ENCODE results near the gene TM4SF4.

The TM4SF4 gene

DNA sequence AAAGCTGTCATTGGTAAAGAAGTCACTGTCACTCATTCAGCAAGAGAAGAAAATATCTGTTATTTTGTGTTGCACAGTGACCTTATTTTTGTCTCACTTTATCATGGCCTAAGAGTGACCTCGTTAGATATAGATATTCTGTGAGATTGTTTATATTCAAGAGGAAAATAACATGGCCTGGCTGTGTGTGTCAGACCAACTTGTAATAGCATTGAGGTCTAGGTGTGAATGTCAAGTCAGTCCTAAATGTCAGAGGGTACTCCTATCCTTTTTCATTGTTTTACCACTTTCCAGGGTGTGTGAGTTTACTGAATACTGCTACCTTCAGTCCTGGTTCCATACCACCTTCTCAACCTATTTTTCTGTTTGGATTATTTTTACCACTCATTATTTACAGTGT, 18.5 kb upstream of the TM4SF4 start:
- DNase-seq, result no peak

DNA sequence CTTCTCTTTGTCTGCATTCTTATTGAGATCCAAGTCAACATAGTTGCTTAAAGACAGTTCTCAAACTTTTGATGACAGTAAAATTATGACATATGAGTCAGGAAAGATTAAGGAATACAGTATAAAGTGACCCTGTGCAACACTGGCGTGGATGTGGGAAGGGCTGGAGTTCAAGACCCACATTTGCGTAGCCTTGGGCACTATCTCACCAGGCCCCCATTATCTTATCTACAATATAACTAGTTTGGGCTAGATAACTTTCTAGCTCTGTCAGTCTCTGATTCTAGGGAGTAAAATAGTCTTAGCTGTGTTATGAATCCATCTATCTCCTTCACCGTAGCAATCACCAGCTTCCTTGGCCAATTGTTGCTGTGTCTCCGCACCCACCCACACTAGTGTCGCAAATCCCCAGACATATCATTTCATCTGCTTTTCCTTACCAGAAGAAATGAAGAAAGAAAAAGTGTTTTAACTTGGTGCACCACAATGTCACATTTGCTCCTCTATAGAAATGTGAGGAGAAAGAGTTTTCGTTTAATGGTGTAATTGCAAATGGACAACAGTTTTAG, 14.9 kb upstream of the TM4SF4 start:
- DNase-seq, result no peak

DNA sequence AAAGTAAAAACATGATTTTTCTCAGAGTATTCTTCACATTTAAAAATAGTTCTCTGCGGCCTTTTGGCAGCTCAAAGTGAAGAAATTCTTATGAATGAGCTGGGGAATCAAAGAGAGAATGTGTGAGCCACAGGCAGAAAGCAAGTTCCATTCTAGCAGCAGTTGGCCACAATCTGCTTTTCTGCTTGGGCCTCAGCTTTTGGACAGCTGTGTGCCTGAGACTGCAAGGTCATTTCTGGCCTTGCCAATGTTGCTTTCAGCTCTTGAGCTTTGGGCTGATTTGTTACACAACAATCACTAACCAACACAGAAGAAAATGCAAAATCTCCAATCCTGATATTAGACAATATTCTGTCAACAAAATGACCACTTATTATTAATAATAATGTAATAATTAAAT, 14.4 kb upstream of the TM4SF4 start:
- no peak for DNase-seq

DNA sequence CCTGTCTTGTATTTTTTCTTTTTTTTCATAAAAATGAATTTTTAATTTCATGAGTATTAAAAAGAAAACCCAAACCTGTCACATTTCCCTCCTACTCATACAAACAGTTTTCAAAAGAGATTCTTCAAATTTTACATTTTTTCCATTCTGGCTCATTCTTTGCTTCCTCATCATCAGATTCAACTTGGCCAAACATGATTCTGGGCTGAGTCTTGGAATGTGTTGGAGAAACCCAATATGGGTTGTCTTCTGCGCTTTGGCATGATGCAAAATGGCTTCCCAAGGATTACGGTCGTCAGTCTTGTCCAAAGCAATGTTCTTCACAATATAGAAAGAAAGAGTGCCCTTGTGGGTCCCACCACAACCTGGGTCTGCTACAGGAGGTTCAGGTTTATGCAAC, 12.4 kb upstream of the TM4SF4 start:
- no peak for DNase-seq

DNA sequence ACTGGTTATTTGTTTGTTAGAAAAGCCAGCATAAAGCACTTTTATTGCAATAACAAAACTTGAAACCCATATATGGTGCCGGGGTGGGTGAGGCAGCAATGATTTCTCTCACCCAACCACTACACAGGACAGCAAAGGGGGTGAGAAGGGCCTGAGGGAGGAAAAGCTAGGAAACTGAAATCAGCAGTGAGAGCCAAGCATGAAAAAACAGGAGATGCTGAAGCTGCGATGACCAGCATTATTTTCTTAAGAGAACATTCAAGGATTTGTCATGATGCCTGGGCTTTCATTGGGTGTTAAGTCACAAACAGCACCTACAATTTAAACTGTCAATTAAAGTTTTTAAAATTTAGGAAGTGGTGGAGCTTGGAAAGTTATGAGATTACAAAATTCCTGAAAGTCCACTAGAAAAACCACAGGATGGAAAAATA, 11.9 kb upstream of the TM4SF4 start:
- DNase-seq, result no peak

DNA sequence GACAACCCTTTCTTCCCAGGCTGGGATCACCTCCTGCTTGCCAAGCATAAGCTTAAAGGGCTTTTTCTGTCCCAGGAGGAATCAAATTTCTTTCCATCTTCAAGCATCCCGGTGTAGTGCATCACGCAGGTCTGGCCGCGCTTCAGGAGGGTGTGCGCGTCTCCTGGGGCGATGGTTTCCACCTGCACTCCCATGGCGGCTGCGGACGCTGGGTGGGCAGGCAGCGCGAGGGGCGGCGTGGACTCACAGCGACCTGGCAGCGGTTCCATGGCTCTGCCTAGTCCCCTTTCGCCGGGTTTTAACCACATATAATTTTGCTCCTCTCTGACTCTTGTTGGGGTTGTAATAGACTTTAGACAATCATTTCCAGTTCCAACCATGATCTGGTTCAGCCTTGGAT, 10.6 kb upstream of the TM4SF4 start:
- no peak for DNase-seq

DNA sequence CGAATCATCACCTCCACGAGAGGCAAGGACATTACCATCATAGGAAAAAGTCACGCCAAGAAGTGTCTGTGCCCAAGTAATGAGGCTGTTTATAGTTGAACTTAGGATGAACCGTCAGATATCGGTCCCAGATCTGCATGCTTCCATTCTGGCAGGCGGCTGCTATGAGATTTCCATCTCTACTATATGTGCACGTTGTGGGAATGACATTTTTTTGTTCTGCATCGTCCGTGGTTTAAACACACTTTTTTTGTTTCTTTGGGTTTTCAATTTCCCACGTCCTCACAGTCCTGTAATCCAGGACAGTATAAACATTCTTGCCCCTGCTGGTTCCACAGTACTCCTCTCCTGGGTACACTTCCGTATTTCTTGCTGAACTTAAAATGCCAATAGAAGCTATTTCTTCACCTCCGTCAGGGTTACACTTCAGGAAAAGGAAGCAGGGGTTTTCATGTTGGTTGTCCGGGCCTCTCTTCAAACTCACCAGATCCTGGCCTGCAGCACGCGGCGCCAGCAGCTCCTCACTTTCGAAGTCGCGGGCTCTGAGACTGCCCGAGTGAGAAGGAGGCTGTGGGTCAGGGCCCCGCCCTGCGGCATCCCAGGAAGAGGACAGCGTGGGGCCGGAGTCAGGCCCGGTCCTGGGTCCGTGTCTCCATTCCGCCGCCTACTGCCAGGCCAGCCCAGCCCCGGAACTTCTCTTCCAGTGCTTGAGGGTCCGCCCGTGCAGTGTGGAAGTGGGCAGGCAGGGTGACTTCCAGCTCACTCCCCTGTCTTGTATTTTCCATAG, 9.8 kb upstream of the TM4SF4 start:
- DNase-seq, result no peak

DNA sequence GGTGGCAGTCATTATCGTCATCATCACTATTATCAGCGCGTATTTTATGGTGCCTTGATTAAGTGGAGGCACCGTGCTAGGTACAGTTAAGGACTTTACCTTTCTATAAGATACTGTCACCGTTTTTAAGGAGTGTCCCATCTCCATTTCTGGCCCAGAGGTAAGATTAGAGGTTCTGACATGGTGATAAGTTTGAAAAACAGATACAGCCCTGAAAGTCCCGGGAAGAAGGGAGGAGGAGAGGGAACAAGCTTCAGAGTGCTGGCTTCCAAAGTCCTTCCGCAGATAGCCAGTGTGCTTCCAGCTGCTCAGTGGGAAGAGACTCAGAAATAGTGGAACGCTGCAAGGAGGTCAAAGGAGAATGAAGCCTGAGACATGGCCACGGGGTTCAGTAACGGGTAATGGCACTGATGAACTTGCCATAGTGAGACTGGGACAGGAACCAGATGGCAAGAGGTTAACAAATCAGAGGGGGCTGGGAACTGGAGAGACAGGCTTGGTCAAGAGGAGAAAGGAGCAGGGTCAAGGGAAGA, 9.1 kb upstream of the TM4SF4 start:
- no peak for DNase-seq

DNA sequence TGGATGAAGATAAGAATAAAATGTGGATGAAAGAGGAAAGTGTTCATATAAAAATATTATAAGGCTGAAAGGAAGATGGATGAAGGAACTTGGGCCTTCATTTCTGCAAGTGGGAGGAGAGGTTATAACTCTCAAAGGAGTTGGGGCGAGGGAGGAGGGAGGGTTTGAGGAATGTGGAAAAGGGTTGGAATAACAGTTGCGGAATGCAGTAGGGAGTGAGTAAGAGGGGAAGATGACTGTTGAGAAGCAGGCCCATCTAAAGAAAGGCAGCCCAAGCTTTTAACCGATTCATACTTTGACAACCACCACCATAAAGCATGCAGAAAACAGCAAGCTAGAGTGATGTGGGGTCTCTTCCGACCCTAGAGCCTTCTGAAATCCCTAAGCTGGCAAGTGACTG, 8.3 kb upstream of the TM4SF4 start:
- no peak for DNase-seq

DNA sequence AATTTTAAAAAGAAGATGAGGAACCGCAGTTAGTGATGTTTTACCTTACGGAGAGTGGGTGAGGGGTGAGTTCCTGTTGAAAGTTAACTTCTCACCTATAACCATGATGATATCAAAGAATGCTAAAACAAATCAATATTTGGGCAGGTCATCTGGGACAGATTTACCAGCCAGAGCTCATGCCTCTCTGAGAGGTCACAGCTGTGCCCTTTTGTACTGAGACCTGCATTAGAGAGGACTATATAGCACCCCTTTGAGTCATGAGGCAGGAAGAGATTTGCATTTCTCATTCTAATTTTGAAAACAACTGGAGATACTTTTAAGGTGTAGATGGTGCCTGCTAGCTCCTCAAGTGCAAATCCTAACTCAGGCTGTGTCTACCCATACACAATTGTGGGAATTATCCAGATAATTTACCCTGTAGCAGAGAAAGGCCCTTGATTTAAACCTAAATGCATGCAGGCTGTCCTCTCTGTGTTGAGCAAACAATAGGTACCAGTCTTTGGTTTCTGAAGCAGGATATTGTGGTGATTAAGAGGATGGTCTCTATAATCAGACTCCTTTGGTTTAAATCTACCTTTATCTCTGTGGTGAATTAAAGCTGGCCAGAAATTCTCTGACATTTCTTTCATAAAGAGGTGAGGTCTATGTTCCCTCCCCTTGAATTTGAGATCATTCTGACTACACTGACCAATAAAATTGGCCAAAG, 5.8 kb upstream of the TM4SF4 start:
- DNase-seq, result no peak

DNA sequence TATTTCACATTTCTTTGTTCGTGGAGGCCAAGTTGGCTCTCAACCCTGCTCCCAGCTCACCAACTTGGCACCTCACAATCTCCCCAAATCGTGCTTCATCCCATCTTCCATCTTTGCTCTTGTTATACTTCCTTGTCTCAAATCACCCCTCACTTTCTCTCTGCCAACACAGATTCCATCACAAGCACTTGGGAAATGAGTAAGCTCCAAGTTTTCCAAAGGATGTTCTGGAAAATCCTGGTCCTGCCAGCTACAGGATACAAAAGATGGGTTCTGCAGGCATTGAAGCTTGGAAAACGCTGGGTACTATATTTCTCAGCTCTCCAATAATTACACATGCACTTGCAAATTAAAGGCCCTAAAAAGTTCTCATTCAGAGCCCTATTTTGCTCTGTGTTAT, 4.1 kb upstream of the TM4SF4 start:
- no peak for DNase-seq

DNA sequence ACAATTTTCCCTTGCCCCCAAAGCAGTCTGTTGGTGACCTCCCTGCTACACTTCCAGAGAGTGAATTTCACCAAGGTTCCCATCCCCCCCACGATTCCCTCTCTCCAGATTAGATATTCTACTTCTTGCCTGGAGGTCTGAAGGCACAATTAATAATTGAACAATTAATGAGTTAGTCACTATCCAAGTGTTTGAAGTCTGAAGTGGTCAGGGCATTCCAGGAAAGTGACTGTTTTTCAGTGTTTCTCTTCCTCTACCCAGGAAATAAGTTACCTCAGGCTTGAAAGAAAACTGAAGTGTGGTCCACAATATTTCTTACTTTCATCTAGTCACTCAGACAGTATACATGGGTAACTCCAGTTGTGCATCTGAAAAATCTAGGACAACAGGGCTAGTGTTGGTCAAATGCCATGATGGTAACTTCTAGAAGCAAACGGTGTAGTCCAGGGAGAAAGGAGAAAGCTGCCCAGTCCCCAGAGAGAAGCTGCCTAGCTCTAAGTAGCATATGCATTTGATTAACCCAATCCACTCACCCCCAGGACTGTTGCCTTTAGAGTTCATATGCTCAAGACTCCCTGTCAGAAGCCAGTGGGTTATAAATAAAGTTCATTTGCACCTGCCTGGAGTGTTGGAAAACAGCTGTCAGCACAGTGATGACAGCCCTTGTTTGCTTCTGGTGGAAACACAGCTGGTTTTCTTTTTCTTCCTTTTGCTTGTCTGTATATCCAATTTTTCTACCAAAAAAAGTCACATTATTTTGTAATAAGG, 2.3 kb upstream of the TM4SF4 start:
- no peak for DNase-seq

DNA sequence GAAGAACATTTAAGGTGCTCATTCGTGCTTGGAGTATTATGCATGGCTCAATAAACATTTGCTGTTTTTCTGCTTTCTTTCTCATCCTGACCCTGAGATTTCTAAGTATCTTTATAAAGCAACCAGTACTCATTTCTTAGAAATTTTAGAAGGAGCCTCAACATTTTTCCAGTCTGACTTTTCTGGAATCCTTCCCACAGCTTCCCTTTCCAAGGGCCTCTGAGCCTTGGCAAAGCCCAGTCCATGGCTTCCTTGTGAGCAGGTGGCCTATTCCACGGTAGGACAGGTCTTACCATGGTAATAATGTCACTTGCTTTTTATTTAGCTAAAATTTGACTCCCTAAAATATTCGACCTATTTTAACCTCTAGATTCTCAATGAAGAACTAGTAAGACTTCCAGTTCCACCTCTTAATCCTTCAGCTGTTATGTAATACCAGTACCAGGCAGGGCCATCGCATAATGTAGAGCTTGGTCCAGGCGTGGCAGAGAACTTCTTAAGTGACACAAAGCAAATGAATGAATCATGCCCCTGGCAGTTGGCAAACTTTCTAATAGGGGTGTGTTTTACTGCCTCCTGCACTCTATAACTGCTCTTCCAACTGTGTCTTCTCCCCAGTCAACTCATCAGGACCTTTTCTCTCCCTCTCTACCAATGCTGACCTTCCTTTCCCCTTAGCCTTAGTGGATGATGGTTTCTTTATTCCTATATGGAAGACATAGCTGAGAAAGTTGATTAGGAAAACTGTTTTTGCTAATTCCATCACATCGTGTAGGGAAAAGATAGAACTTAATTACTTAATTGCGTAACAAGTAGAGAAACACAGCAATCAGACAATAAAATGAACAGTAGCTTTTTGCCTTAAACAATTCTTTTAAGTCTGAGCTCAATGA, 894 bp upstream of the TM4SF4 start:
- DNase-seq, result no peak

DNA sequence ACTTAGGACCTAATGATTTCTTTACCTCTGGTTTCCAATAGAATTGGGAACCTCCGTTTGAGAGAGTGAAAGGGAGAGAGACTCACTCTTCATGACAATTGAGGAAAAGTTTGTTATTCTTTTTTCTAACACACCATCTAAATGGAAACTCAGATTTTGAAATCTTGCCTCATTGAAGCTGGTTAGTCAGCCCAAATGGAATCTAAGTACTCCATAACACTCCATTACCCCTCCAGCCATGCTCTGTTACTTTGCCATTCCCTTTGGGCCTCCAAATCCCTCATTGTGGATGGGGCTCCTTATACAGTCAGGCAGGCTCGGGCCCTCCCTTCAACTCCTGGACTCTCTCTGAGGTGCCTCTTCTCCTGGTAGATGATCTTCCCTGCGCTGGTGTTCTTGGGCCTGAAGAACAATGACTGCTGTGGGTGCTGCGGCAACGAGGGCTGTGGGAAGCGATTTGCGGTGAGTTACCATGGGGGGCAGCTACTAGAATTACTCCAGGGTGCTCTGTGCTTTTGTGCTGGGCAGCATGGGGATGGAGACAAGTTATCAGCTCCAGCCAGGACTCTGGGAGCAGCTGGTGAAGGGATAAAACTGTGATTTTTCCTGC, 1.1 kb downstream of the TM4SF4 start:
- no peak for DNase-seq

DNA sequence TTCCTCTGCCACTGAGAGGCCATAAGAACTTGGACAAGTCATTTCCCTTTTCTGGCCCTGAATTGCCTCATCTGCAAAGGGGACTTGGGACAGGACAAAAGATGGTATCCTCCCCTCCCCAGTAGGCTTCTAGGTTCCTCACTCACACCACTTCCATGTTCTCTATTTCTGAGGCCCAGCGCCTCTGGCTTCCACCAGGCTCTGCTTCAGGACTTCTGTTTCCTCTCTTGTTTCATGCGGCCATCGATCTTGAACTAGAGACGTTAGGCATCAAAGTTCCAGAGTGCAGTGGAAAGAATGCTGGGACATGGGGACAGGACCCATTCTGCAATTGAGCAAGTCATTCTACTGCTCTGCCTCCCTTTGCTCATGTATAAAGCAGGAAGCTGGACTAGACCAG, 1.7 kb downstream of the TM4SF4 start:
- DNase-seq, result no peak

DNA sequence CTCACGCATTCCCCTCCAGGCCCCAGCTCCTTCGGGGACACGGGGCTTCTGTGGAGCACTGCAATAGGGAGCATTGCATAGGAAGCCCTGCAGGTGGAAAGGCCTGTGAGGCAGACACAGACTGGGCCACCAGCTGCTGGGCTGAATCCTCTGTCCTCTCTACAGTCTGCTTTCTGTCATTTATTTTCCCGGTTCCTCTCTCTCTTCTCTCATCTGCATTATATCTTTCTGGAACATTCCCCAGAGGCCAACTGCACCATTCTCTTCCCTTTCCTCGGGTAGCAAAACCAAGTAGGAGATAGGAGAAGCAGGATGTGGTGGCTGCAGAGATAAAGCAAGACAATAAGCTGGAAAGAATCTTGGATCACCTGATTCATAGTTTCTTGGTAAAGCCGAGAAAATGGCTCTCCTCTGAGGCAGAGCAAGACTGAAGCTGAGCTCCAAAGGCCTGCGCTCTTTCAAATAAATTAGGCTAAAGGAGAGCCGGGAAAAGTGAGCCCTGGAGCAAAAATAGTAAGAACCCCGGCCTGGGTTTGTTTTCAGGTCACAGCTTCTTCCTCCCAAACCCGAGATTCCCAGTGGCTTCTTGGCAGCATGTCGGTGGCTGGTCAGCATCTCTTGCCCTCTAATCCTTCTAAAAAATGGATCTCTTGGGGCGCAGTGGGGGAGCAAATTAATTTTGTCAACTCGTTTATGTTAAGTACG, 5.3 kb downstream of the TM4SF4 start:
- DNase-seq, result no peak

DNA sequence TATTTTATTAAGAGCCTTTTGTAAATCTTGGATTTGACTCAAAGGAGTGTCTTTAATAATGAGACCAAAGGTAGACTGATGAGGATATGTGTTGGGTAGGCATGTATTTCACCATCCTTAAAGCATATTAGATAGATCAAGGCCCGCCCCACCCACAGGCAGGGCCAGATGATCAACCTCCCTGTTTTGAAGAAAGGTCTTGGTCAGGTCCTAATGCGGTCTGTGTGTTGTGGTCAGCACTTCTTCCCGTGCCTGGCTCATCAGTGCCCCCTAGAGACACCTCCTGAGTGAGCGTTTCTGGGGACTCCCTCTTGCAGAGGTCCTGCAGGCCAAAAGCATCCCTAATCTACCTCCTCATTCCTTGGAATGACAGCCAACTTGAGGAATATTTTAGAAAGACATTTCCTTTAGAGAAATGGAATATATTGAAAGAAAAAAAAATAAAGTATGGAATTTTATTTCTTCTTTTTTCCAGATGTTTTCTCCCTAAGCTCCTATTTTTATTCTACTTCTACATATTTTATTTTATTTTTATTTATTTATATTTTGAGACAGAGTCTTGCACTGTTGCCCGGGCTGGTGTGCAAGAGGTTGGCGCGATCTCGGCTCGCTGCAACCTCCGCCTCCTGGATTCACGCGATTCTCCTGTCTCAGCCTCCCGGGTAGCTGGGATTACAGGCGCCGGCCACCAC, 6.0 kb downstream of the TM4SF4 start:
- no peak for DNase-seq

DNA sequence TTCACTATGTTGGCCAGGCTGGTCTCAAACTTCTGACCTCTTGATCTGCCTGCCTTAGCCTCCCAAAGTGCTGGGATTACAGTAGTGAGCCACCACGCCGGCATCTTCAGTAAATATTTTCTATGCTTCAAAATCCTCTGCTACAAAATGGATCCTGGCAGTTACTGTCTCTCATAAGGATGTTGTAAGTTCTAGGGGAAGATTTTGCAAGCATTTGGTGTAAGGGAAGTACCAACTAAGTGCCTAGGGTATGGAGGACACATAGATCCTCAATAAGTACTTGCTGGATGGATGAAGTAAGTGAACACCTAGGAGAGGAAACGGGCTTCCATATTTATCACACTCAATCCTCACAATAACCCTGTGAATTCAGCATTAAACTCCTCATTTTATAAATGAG, 6.6 kb downstream of the TM4SF4 start:
- no peak for DNase-seq

DNA sequence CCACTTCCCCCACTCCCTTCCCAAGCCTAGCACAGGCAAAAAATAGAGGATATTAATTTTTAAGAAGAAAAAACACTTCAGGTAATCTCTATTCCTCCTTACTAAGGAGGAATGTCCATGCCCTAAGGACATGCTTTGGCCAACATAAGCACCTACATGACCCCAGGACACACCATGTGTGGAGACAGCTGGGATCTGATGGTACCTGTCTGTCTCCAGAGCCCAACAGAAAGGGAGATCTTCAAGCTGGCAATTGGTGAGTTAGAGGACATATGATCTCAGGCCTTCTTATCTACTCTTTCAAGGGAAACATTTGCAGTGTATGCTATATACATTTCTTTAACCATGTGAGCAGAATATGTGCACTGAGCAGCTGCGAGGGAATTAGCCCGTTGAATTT, 7.0 kb downstream of the TM4SF4 start:
- DNase-seq, result no peak

DNA sequence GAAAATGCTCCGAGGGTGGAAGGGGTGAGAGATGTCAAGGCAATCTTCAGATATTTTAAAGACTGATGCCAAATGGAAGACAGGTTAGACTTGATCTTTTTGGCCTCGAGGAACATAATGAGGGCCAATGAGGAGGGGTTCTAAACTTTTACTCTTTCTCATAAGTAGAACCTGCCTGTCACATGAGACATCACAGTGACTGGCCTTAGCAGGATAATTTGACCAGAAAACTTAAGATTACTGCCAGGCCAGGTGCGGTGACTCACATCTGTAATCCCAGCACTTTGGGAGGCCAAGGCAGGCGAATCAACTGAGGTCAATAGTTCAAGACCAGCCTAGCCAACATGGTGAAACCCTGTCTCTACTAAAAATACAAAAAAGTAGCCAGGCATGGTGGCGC, 12.2 kb downstream of the TM4SF4 start:
- no peak for DNase-seq
